ENCODE results near the gene DSEL. TPM values are rescaled to one million over a fixed set of nuclear protein-coding genes. Genes with fewer than 3 reads are reported as not detected.
A peak's percentile ranks its signal among the peaks of the same experiment; 100 is the strongest.

The DSEL gene
- total RNA-seq (51.1 and 157 TPM in 2 replicates), polyA plus RNA-seq (43.9 and 60.3 TPM in 2 replicates), polyA minus RNA-seq (ENCODE audit: low replicate concordance) (15.9 and 24.0 TPM in 2 replicates)
- polyA plus RNA-seq (2012) = 25.0 and 35.5 TPM in 2 replicates

- TF ChIP-seq CTCF (conservative IDR thresholded peaks at IDR 0.05 in 1 of 2, IDR thresholded peaks at IDR 0.05 in 1 of 2; ENCODE audit: low read depth in 1 of 2, low read length in 2 of 2) (no peak), EZH2 (IDR thresholded peaks at IDR 0.05; ENCODE audit: low read length, missing control alignments) (no peak)
- H3K79me2 ChIP-seq (ENCODE audit: control insufficient read depth, insufficient read depth, low read length) = peaks cover 47% of the 10 kb centered on the region
- DNase-seq (ENCODE audit: low read depth in 2 of 2) = peak; percentile 92 to 96
- peak within 1 kb of the TSS; percentile 83 for H2AFZ ChIP-seq (ENCODE audit: low read length)
- H3K4me1 ChIP-seq (ENCODE audit: control insufficient read depth, extremely low read depth, insufficient read depth, low read length) = peaks cover 5% of the 10 kb centered on the region
- peak within 1 kb of the TSS; percentile 88 for H3K9ac ChIP-seq (ENCODE audit: insufficient read depth, low read length)
- no peaks in the 10 kb centered on the region for H3K27me3 ChIP-seq (ENCODE audit: control insufficient read depth, insufficient read depth, low read length)
- peak within 1 kb of the TSS; percentile 80 to 94 (median 89) for H3K4me3 ChIP-seq (replicated peaks in 1 of 4; ENCODE audit: control extremely low read depth in 1 of 4, insufficient read depth in 1 of 4, low read depth in 3 of 4, low read length in 4 of 4)
- H3K36me3 ChIP-seq (ENCODE audit: control insufficient read depth, insufficient read depth, low read length) = peaks cover 3% of the 10 kb centered on the region
- no peaks in the 10 kb centered on the region for H4K20me1 ChIP-seq (ENCODE audit: control insufficient read depth, extremely low read depth, insufficient read depth, low read length)
- peak within 1 kb of the TSS; percentile 90 for H3K27ac ChIP-seq (ENCODE audit: insufficient read depth, low read length)
- no peaks in the 10 kb centered on the region for H3K9me3 ChIP-seq (ENCODE audit: control insufficient read depth, insufficient read depth, low read depth, low read length)
- peak within 1 kb of the TSS; percentile 71 for H3K4me2 ChIP-seq (ENCODE audit: extremely low read depth, insufficient read depth, low read length)
These were observed at the start of gene DSEL for GRCh38 chr18:67516539-67517443. DSEL (minus strand) TSS chr18:67516720; CDS start chr18:67514608, 2,112 bp downstream.

GRCh38 chr18:67553437-67553836, 36.9 kb upstream of the DSEL start:
- H3K9me3 ChIP-seq (ENCODE audit: control insufficient read depth, insufficient read depth, low read depth, low read length) = no peaks in the 10 kb centered on the region
- no peaks in the 10 kb centered on the region for H4K20me1 ChIP-seq (ENCODE audit: control insufficient read depth, extremely low read depth, insufficient read depth, low read length)
- peak in 1 of 2 donors; percentile 54 for DNase-seq (ENCODE audit: low read depth in 2 of 2)
- no peak overlapping the region for H3K9ac ChIP-seq (ENCODE audit: insufficient read depth, low read length)
- H3K27ac ChIP-seq (ENCODE audit: insufficient read depth, low read length) = no peak overlapping the region
- no peak overlapping the region for H3K4me2 ChIP-seq (ENCODE audit: extremely low read depth, insufficient read depth, low read length)
- no peaks in the 10 kb centered on the region for H3K79me2 ChIP-seq (ENCODE audit: control insufficient read depth, insufficient read depth, low read length)
- no peaks in the 10 kb centered on the region for H3K27me3 ChIP-seq (ENCODE audit: control insufficient read depth, insufficient read depth, low read length)
- no peak overlapping the region for H2AFZ ChIP-seq (ENCODE audit: low read length)
- H3K36me3 ChIP-seq (ENCODE audit: control insufficient read depth, insufficient read depth, low read length) = no peaks in the 10 kb centered on the region
- TF ChIP-seq EZH2 (IDR thresholded peaks at IDR 0.05; ENCODE audit: low read length, missing control alignments) (no peak), CTCF (conservative IDR thresholded peaks at IDR 0.05 in 1 of 2, IDR thresholded peaks at IDR 0.05 in 1 of 2; ENCODE audit: low read depth in 1 of 2, low read length in 2 of 2) (no peak)
- H3K4me1 ChIP-seq (ENCODE audit: control insufficient read depth, extremely low read depth, insufficient read depth, low read length) = peaks cover 2% of the 10 kb centered on the region
- H3K4me3 ChIP-seq (replicated peaks in 1 of 4; ENCODE audit: control extremely low read depth in 1 of 4, insufficient read depth in 1 of 4, low read depth in 3 of 4, low read length in 4 of 4) = no peak overlapping the region

- TF ChIP-seq CTCF (conservative IDR thresholded peaks at IDR 0.05 in 1 of 2, IDR thresholded peaks at IDR 0.05 in 1 of 2; ENCODE audit: low read depth in 1 of 2, low read length in 2 of 2) = no peak
- TF ChIP-seq EZH2 (IDR thresholded peaks at IDR 0.05; ENCODE audit: low read length, missing control alignments) = no peak
- no peaks in the 10 kb centered on the region for H3K9me3 ChIP-seq (ENCODE audit: control insufficient read depth, insufficient read depth, low read depth, low read length)
- no peak overlapping the region for H2AFZ ChIP-seq (ENCODE audit: low read length)
These were observed 34.5 kb upstream of the DSEL start for GRCh38 chr18:67550872-67551520.

More at GRCh38 chr18:67550872-67551520, 34.5 kb upstream of the DSEL start:
- Histone ChIP-seq H3K79me2 (ENCODE audit: control insufficient read depth, insufficient read depth, low read length) (no peaks in the 10 kb centered on the region), H3K4me1 (ENCODE audit: control insufficient read depth, extremely low read depth, insufficient read depth, low read length) (peaks cover 2% of the 10 kb centered on the region), H3K27ac (ENCODE audit: insufficient read depth, low read length) (no peak overlapping the region), H3K4me2 (ENCODE audit: extremely low read depth, insufficient read depth, low read length) (no peak overlapping the region), H4K20me1 (ENCODE audit: control insufficient read depth, extremely low read depth, insufficient read depth, low read length) (no peaks in the 10 kb centered on the region), H3K9ac (ENCODE audit: insufficient read depth, low read length) (no peak overlapping the region), H3K27me3 (ENCODE audit: control insufficient read depth, insufficient read depth, low read length) (no peaks in the 10 kb centered on the region), H3K36me3 (ENCODE audit: control insufficient read depth, insufficient read depth, low read length) (no peaks in the 10 kb centered on the region), H3K4me3 (replicated peaks in 1 of 4; ENCODE audit: control extremely low read depth in 1 of 4, insufficient read depth in 1 of 4, low read depth in 3 of 4, low read length in 4 of 4) (no peak overlapping the region)
- DNase-seq (ENCODE audit: low read depth in 2 of 2) = peak in 1 of 2 donors; percentile 5

Data from fibroblast of lung (primary cell).